Karpas-422 (cell line): Measurements from ENCODE around the gene HSD17B8. TPM values are rescaled to one million over a fixed set of nuclear protein-coding genes. Genes with fewer than 3 reads are reported as not detected.

ENCODE experiments used
- DNase-seq: peaks from one replicate; pipeline ENCODE4 v3.0.0-alpha.2; 2015
- H2AFZ ChIP-seq: fragments of 200-600 bp; sonication (generic); 2 replicates; pipeline ENCODE4 v1.6.1; 2014; ENCODE audit warnings: antibody characterized with exemption, low read length, mixed read lengths
- H3K27ac ChIP-seq: fragments of 200-600 bp; sonication (generic); 2 replicates; pipeline ENCODE4 v1.5.1; 2014; ENCODE audit warnings: mild to moderate bottlenecking, low read length, moderate library complexity
- H3K27me3 ChIP-seq: fragments of 200-600 bp; sonication (generic); 2 replicates; pipeline ENCODE4 v1.6.1; 2014; ENCODE audit warnings: low read length, mixed read lengths
- H3K36me3 ChIP-seq: fragments of 200-600 bp; sonication (generic); 2 replicates; pipeline ENCODE4 v1.6.1; 2014; ENCODE audit warnings: low read length, mixed read lengths; ENCODE audit not compliant: insufficient read depth
- H3K4me1 ChIP-seq: fragments of 200-600 bp; sonication (generic); 2 replicates; pipeline ENCODE4 v1.6.1; 2014; ENCODE audit warnings: mild to moderate bottlenecking, low read length, mixed read lengths
- H3K4me2 ChIP-seq: fragments of 200-600 bp; sonication (generic); 2 replicates; pipeline ENCODE4 v1.6.1; 2014; ENCODE audit warnings: low read length, low read depth, mild to moderate bottlenecking; ENCODE audit not compliant: poor library complexity, severe bottlenecking
- H3K4me3 ChIP-seq: fragments of 200-600 bp; sonication (generic); 2 replicates; pipeline ENCODE4 v1.5.1; 2014; ENCODE audit warnings: mild to moderate bottlenecking, antibody characterized with exemption, low read length, mixed read lengths
- H3K79me2 ChIP-seq: fragments of 200-600 bp; sonication (generic); 2 replicates; pipeline ENCODE4 v1.6.1; 2014; ENCODE audit warnings: mild to moderate bottlenecking, low read length, mixed read lengths
- H3K9ac ChIP-seq: fragments of 200-600 bp; sonication (generic); 2 replicates; pipeline ENCODE4 v1.6.0; 2014; ENCODE audit warnings: low read length
- H3K9me2 ChIP-seq: fragments of 200-600 bp; sonication (generic), shearing (Covaris generic); replicated peaks from 2 replicates; pipeline ENCODE4 v1.6.0; 2014; ENCODE audit warnings: mild to moderate bottlenecking, low read length, moderate library complexity; ENCODE audit not compliant: insufficient read depth
- H3K9me3 ChIP-seq: fragments of 300-700, 200-600 bp; sonication (generic); 2 replicates; pipeline ENCODE4 v1.6.1; 2014; ENCODE audit warnings: low read length, mixed read lengths
- H4K20me1 ChIP-seq: fragments of 200-600 bp; sonication (generic); 2 replicates; pipeline ENCODE4 v1.6.1; 2014; ENCODE audit warnings: mild to moderate bottlenecking, antibody characterized with exemption, low read length, low read depth; ENCODE audit not compliant: insufficient read depth
- total RNA-seq: library from RNA; depleted of rRNA; stranded (reverse); fragments of >200 nt; shearing (Covaris generic); gene quantifications from 2 replicates; pipeline ENCODE4 v1.2.3, GENCODE V29; 2014; ENCODE audit warnings: low replicate concordance

HSD17B8 gene
- total RNA-seq, 1 experiment from 2014 or later: 15.5 TPM

GRCh38 chr6:33247977-33248642 is 43.7 kb downstream of the HSD17B8 start:
- H3K27ac ChIP-seq: peak overlapping the region; percentile 42
- DNase-seq: peak; percentile 96
- no peaks in the 10 kb centered on the region for H3K9me2 ChIP-seq
- peak overlapping the region; percentile 100 for H2AFZ ChIP-seq
- H3K4me2 ChIP-seq: peak overlapping the region; percentile 94
- peak overlapping the region; percentile 73 for H3K4me3 ChIP-seq
- peaks cover 7% of the 10 kb centered on the region; the same call in 1 of the 2 replicates for H3K36me3 ChIP-seq
- H4K20me1 ChIP-seq: no peaks in the 10 kb centered on the region
- no peaks in the 10 kb centered on the region for H3K27me3 ChIP-seq
- peaks cover 24% of the 10 kb centered on the region for H3K4me1 ChIP-seq
- no peaks in the 10 kb centered on the region for H3K9me3 ChIP-seq
- peaks cover 17% of the 10 kb centered on the region for H3K79me2 ChIP-seq
- peak overlapping the region; percentile 73 for H3K9ac ChIP-seq

- peaks cover 24% of the 10 kb centered on the region for H3K4me1 ChIP-seq
- peak overlapping the region; percentile 73 for H3K9ac ChIP-seq
- H3K9me3 ChIP-seq: no peaks in the 10 kb centered on the region
- peak overlapping the region; percentile 90 for H2AFZ ChIP-seq
- peak overlapping the region; percentile 73 for H3K4me3 ChIP-seq
- DNase-seq: no peak
- H3K27me3 ChIP-seq: no peaks in the 10 kb centered on the region
- H3K9me2 ChIP-seq: no peaks in the 10 kb centered on the region
- H3K27ac ChIP-seq: peak overlapping the region; percentile 42
- peaks cover 7% of the 10 kb centered on the region; the same call in 1 of the 2 replicates for H3K36me3 ChIP-seq
- H3K79me2 ChIP-seq: peaks cover 17% of the 10 kb centered on the region
- peak overlapping the region; percentile 94 for H3K4me2 ChIP-seq
- no peaks in the 10 kb centered on the region for H4K20me1 ChIP-seq
These were observed 44.1 kb downstream of the HSD17B8 start for GRCh38 chr6:33248643-33248931.

DNA sequence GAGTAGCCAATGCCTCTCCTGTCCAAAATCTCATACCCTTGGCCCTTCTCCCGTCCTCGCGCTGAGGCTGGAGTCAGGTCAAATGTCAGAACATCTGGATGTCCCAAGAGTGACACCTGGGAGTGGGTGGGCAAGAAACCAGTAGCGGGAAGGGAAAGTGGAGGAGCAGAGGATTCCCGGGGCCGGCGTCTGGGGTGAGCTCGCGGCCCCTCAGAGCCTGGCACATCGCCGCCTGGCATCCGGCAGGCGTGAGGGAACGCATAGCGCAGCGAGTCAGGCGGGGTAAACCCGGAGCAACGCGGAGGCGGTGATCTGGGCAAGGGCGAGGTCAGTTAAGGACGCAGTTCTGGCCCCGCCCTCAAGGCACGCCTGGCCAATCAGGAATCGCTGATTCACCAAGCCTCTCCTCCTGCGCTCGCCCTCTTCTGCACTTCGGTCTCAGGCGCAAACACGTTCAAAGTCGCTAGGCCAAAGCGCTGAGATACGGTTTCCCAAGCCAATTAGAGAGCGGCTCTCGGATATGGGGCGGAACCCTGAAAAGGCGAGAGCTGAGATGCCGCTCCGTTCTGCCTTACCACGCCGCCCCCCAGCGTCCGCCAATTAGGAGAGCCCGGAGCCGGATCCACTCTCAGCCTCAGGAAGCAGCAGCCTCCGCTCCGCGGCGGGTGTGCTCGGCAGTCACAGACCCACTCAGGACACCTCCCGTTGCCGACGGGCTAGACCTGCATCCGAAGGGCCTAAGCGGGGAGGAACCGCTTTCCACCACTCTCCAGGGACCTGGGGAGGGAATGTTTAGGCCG is 44.7 kb downstream of the HSD17B8 start:
- no peaks in the 10 kb centered on the region for H3K27me3 ChIP-seq
- peaks cover 7% of the 10 kb centered on the region; the same call in 1 of the 2 replicates for H3K36me3 ChIP-seq
- peaks cover 17% of the 10 kb centered on the region for H3K79me2 ChIP-seq
- H3K9me2 ChIP-seq: no peaks in the 10 kb centered on the region
- H4K20me1 ChIP-seq: no peaks in the 10 kb centered on the region
- no peaks in the 10 kb centered on the region for H3K9me3 ChIP-seq
- H3K4me2 ChIP-seq: peak overlapping the region; percentile 99
- H3K4me3 ChIP-seq: peak overlapping the region; percentile 90
- DNase-seq: peak; percentile 99
- H3K27ac ChIP-seq: peak overlapping the region; percentile 75
- peaks cover 24% of the 10 kb centered on the region for H3K4me1 ChIP-seq
- H2AFZ ChIP-seq: peak overlapping the region; percentile 90
- H3K9ac ChIP-seq: peak overlapping the region; percentile 90

DNA sequence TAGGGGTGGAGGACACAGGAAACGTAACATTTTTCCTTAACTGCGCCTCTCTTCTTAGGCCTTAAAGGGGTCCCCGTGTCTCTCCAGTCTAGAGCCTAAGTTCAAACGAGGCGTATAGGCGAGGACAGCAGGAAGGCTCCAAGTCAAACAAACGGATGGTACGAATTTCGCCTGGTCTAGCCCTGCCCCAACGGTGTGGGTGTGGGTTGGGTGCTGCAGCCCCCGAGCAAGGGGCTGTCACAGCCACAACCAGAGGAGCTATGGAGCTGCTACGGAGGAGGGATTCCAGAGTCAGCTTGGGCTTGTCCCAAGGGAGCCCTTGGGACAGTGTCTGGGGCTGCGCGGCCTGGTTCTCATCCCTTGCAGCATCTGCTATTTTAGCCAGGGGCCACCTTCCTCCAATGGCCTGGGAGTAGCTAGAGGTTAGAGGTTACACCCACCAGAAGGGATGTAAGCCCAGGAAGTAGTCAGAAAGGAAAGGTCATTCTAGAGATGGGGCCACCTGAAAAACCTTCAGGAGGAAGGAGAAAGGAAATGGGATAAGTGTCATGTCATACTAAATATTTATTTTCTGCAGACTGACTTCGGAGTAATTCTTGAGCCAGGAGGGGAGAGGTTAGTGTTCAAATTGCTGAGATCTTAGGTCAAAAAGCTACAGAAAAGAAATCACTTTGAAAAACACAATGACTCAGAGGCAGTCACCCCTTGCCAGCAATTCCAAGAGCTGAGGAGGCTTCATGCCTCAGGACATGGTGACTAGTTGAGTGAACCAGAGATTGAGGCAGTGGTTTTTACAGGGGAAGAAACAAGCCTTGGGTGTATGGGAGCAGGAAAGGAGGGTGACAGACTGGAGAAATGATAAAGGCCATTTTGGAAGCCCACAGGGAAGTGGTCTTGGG is 45.5 kb downstream of the HSD17B8 start:
- Histone ChIP-seq H2AFZ (peak overlapping the region; percentile 64; the same call in 1 of the 2 replicates), H3K9me2 (no peaks in the 10 kb centered on the region), H3K27ac (peak overlapping the region; percentile 75), H4K20me1 (no peaks in the 10 kb centered on the region), H3K4me1 (peaks cover 24% of the 10 kb centered on the region), H3K36me3 (peaks cover 7% of the 10 kb centered on the region; the same call in 1 of the 2 replicates), H3K4me2 (peak overlapping the region; percentile 99), H3K9ac (peak overlapping the region; percentile 90), H3K4me3 (peak overlapping the region; percentile 90), H3K9me3 (no peaks in the 10 kb centered on the region), H3K27me3 (no peaks in the 10 kb centered on the region), H3K79me2 (peaks cover 17% of the 10 kb centered on the region)
- no peak for DNase-seq

- Histone ChIP-seq H3K9me3 (no peaks in the 10 kb centered on the region), H3K4me3 (peak overlapping the region; percentile 90; the same call in 1 of the 2 replicates), H3K27ac (no peak overlapping the region), H3K36me3 (peaks cover 7% of the 10 kb centered on the region; the same call in 1 of the 2 replicates), H3K79me2 (peaks cover 17% of the 10 kb centered on the region), H3K27me3 (no peaks in the 10 kb centered on the region), H2AFZ (no peak overlapping the region), H4K20me1 (no peaks in the 10 kb centered on the region), H3K4me1 (peaks cover 24% of the 10 kb centered on the region), H3K4me2 (peak overlapping the region; percentile 99), H3K9me2 (no peaks in the 10 kb centered on the region), H3K9ac (peak overlapping the region; percentile 90)
- no peak for DNase-seq
These were observed 46.3 kb downstream of the HSD17B8 start for GRCh38 chr6:33250731-33251130.

GRCh38 chr6:33251395-33252012 is 47.0 kb downstream of the HSD17B8 start:
- peaks cover 24% of the 10 kb centered on the region for H3K4me1 ChIP-seq
- H3K4me3 ChIP-seq: no peak overlapping the region
- H4K20me1 ChIP-seq: no peaks in the 10 kb centered on the region
- no peak for DNase-seq
- H3K4me2 ChIP-seq: no peak overlapping the region
- H3K79me2 ChIP-seq: peaks cover 17% of the 10 kb centered on the region
- no peak overlapping the region; the same call in 1 of the 2 replicates for H3K9ac ChIP-seq
- H3K27ac ChIP-seq: no peak overlapping the region
- no peaks in the 10 kb centered on the region for H3K9me3 ChIP-seq
- peaks cover 7% of the 10 kb centered on the region; the same call in 1 of the 2 replicates for H3K36me3 ChIP-seq
- H3K9me2 ChIP-seq: no peaks in the 10 kb centered on the region
- no peak overlapping the region for H2AFZ ChIP-seq
- no peaks in the 10 kb centered on the region for H3K27me3 ChIP-seq

- Histone ChIP-seq H3K9ac (no peak overlapping the region), H3K4me2 (no peak overlapping the region), H3K9me2 (no peaks in the 10 kb centered on the region), H3K79me2 (peaks cover 17% of the 10 kb centered on the region), H3K27me3 (no peaks in the 10 kb centered on the region), H2AFZ (no peak overlapping the region), H3K9me3 (no peaks in the 10 kb centered on the region), H3K4me1 (peaks cover 23% of the 10 kb centered on the region), H3K4me3 (no peak overlapping the region), H3K36me3 (peaks cover 7% of the 10 kb centered on the region; the same call in 1 of the 2 replicates), H4K20me1 (no peaks in the 10 kb centered on the region), H3K27ac (no peak overlapping the region)
- no peak for DNase-seq
These were observed 48.3 kb downstream of the HSD17B8 start for GRCh38 chr6:33252759-33253158.
